DOHH2 (cell line): Measurements from ENCODE around the gene SLC17A5.

Source experiments
- H3F3A ChIP-seq: fragments of 200-600 bp; sonication (generic), shearing (Covaris generic); 2 replicates; pipeline ENCODE4 v1.6.0; 2016; ENCODE audit warnings: antibody characterized with exemption, mild to moderate bottlenecking; ENCODE audit not compliant: control insufficient read depth, insufficient read depth
- H3K27ac ChIP-seq: fragments of 200-600 bp; sonication (generic); 2 replicates; pipeline ENCODE4 v1.5.1; 2014; ENCODE audit warnings: low read depth, mild to moderate bottlenecking, low read length, moderate library complexity
- H3K27me3 ChIP-seq: fragments of 200-600 bp; sonication (generic); 2 replicates; pipeline ENCODE4 v1.6.1; 2014; ENCODE audit warnings: mild to moderate bottlenecking, low read length, mixed read lengths; ENCODE audit not compliant: control insufficient read depth
- H3K36me3 ChIP-seq: fragments of 200-600 bp; sonication (generic); 2 replicates; pipeline ENCODE4 v1.6.1; 2014; ENCODE audit warnings: mild to moderate bottlenecking, low read length, moderate library complexity, mixed read lengths; ENCODE audit not compliant: control insufficient read depth
- H3K4me1 ChIP-seq: fragments of 200-600 bp; sonication (generic); 2 replicates; pipeline ENCODE4 v1.6.1; 2014; ENCODE audit warnings: mild to moderate bottlenecking, low read length, mixed read lengths; ENCODE audit not compliant: control insufficient read depth
- H3K4me2 ChIP-seq: fragments of 200-600 bp; sonication (generic); 2 replicates; pipeline ENCODE4 v1.6.0; 2014; ENCODE audit warnings: mild to moderate bottlenecking, low read length, moderate library complexity
- H3K4me3 ChIP-seq: fragments of 200-600 bp; sonication (generic); 2 replicates; pipeline ENCODE4 v1.5.1; 2014; ENCODE audit warnings: mild to moderate bottlenecking, low read length, mixed read lengths
- H3K79me2 ChIP-seq: fragments of 200-600 bp; sonication (generic); 2 replicates; pipeline ENCODE4 v1.6.1; 2014; ENCODE audit warnings: mild to moderate bottlenecking, low read length, mixed read lengths; ENCODE audit not compliant: control insufficient read depth
- H3K9me2 ChIP-seq: fragments of 200-600 bp; sonication (generic); replicated peaks from 2 replicates; pipeline ENCODE4 v1.6.1; 2014; ENCODE audit warnings: mild to moderate bottlenecking, low read length, mixed read lengths; ENCODE audit not compliant: control insufficient read depth
- H3K9me3 ChIP-seq: fragments of 200-600 bp; sonication (generic); 2 replicates; pipeline ENCODE4 v1.6.1; 2014; ENCODE audit warnings: antibody characterized with exemption, low read length, mixed read lengths; ENCODE audit not compliant: control insufficient read depth, insufficient read depth
- H4K20me1 ChIP-seq: fragments of 200-600 bp; sonication (generic); 2 replicates; pipeline ENCODE4 v1.6.0; 2014; ENCODE audit warnings: low read depth, mild to moderate bottlenecking, antibody characterized with exemption, low read length, moderate library complexity; ENCODE audit not compliant: control insufficient read depth, insufficient read depth
- CTCF ChIP-seq: fragments of 200-600 bp; sonication (generic); IDR thresholded peaks from one replicate; pipeline ENCODE4 v1.5.1; 2014; ENCODE audit warnings: antibody characterized with exemption, mild to moderate bottlenecking, low read depth, low read length; ENCODE audit not compliant: poor library complexity, severe bottlenecking
- EZH2phosphoT487 ChIP-seq: fragments of 200-600 bp; sonication (generic); IDR thresholded peaks from 2 replicates; pipeline ENCODE4 v1.6.1; 2017; ENCODE audit warnings: borderline replicate concordance, mild to moderate bottlenecking, antibody characterized with exemption, low read length, moderate library complexity, mixed read lengths

Gene SLC17A5

GRCh38 chr6:73653571-73654424 lies at the start of gene SLC17A5:
Gene SLC17A5 (minus strand): TSS chr6:73653992. CDS start chr6:73653886, 106 bp downstream.
- peaks cover 8% of the 10 kb centered on the region for H3F3A ChIP-seq
- peak within 1 kb of the TSS; percentile 79 for H3K27ac ChIP-seq
- no peaks in the 10 kb centered on the region for H3K9me2 ChIP-seq
- no peaks in the 10 kb centered on the region for H4K20me1 ChIP-seq
- H3K9me3 ChIP-seq, result no peaks in the 10 kb centered on the region
- no peak for TF ChIP-seq EZH2phosphoT487
- no peak for TF ChIP-seq CTCF
- H3K79me2 ChIP-seq, result peaks cover 15% of the 10 kb centered on the region
- H3K4me1 ChIP-seq, result peaks cover 20% of the 10 kb centered on the region
- H3K27me3 ChIP-seq, result no peaks in the 10 kb centered on the region
- peak within 1 kb of the TSS; percentile 97 for H3K4me3 ChIP-seq
- H3K4me2 ChIP-seq, result peak within 1 kb of the TSS; percentile 94
- peaks cover 3% of the 10 kb centered on the region; the same call in 1 of the 2 replicates for H3K36me3 ChIP-seq

GRCh38 chr6:73703466-73703865 lies 49.7 kb upstream of the SLC17A5 start:
- no peaks in the 10 kb centered on the region for H3K9me3 ChIP-seq
- H3K27me3 ChIP-seq, result peaks cover 15% of the 10 kb centered on the region
- no peak overlapping the region for H3K27ac ChIP-seq
- H3K79me2 ChIP-seq, result no peaks in the 10 kb centered on the region
- H3K36me3 ChIP-seq, result no peaks in the 10 kb centered on the region
- no peaks in the 10 kb centered on the region for H4K20me1 ChIP-seq
- H3F3A ChIP-seq, result no peaks in the 10 kb centered on the region
- no peak overlapping the region for H3K4me2 ChIP-seq
- no peaks in the 10 kb centered on the region for H3K4me1 ChIP-seq
- no peak overlapping the region for H3K4me3 ChIP-seq
- no peaks in the 10 kb centered on the region for H3K9me2 ChIP-seq
- TF ChIP-seq CTCF, result no peak
- TF ChIP-seq EZH2phosphoT487, result no peak

DNA sequence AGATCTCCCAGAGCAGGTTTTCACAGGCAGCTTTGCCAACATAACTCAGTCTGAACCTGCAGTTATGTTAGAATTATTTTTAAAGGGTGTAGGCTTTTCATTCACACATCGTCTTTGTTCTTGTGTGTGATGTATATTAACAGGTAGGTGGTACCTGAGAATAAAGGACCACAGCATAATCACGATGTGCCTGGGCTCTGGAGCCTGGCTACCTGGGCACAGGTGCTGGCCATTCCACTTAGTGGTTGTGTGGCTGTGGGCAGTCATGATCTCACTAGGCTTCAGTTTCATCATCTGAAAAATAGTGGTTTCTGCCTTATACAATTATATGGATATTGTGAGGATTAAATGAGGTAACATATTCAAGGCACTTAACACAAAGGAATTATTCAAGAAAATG lies 48.7 kb upstream of the SLC17A5 start:
- Histone ChIP-seq H3K27me3 (peaks cover 18% of the 10 kb centered on the region), H3K4me1 (no peaks in the 10 kb centered on the region), H3K36me3 (no peaks in the 10 kb centered on the region), H3K4me3 (no peak overlapping the region), H3K4me2 (no peak overlapping the region), H3K79me2 (no peaks in the 10 kb centered on the region), H3K9me3 (no peaks in the 10 kb centered on the region), H3F3A (no peaks in the 10 kb centered on the region), H3K9me2 (no peaks in the 10 kb centered on the region), H4K20me1 (no peaks in the 10 kb centered on the region), H3K27ac (no peak overlapping the region)
- TF ChIP-seq CTCF (no peak), EZH2phosphoT487 (no peak)
